Upper lobe of left lung (tissue), 6 donors: ENCODE measurements around the gene CCN6. TPM values are rescaled to one million over a fixed set of nuclear protein-coding genes. Genes with fewer than 3 reads are reported as not detected.

Experiments used
- ATAC-seq, 2 donors: fragments of 200-7000 bp; cut with Tn5 transposase; one replicate each; pipeline ENCODE4 v1.9.1; 2022; ENCODE audit warnings: mild to moderate bottlenecking in 2 of 2, moderate library complexity in 2 of 2; ENCODE audit not compliant: low FRiP score in 2 of 2
- DNase-seq, 2 donors: peaks; one replicate each; pipeline ENCODE4 v3.0.0-alpha.2; 2019 to 2020
- H3K27ac ChIP-seq, 4 donors: fragments of 200-600 bp; sonication (generic); one replicate each; pipeline ENCODE4 v1.5.1; 2016 to 2019
- H3K27me3 ChIP-seq, 4 donors: fragments of 200-600 bp; sonication (generic); one replicate each; pipeline ENCODE4 v1.5.1; 2017 to 2019
- H3K36me3 ChIP-seq, 4 donors: fragments of 200-600 bp; sonication (generic); one replicate each; pipeline ENCODE4 v1.5.1; 2016 to 2019
- H3K4me1 ChIP-seq, 4 donors: fragments of 200-600 bp; sonication (generic); one replicate each; pipeline ENCODE4 v1.5.1; 2018 to 2019
- H3K4me3 ChIP-seq, 4 donors: fragments of 200-600 bp; sonication (generic); one replicate each; pipeline ENCODE4 v1.5.1; 2017 to 2019; ENCODE audit warnings: mild to moderate bottlenecking in 2 of 4, moderate library complexity in 1 of 4
- H3K9me3 ChIP-seq, 4 donors: fragments of 200-600 bp; sonication (generic); one replicate each; pipeline ENCODE4 v1.5.1; 2018 to 2019
- CTCF ChIP-seq, 6 experiments: fragments of 450-650 bp in 4 of 6; fragments of 200-600 bp in 2 of 6; sonication (generic) in 2 of 6; IDR thresholded peaks; one replicate each; pipeline ENCODE4 v1.5.1; 2016 to 2019; ENCODE audit warnings: antibody characterized with exemption in 6 of 6
- EP300 ChIP-seq, 4 donors: sonication (generic); formaldehyde crosslinking; IDR thresholded peaks; one replicate each; pipeline ENCODE4 v1.5.1; 2017; ENCODE audit warnings: antibody characterized with exemption in 4 of 4, control low read depth in 2 of 4
- POLR2A ChIP-seq, 4 donors: fragments of 450-650 bp; IDR thresholded peaks; one replicate each; pipeline ENCODE4 v1.5.1; 2016 to 2017; ENCODE audit warnings: antibody characterized with exemption in 4 of 4, mild to moderate bottlenecking in 2 of 4
- POLR2AphosphoS5 ChIP-seq, 2 donors: sonication (generic); formaldehyde crosslinking; IDR thresholded peaks; one replicate each; pipeline ENCODE4 v1.5.1; 2017; ENCODE audit warnings: antibody characterized with exemption in 2 of 2
- WGBS, 2 donors: methylation state at CpG; one replicate each; pipeline ENCODE4 v1.1.5; 2017 to 2018; 5-methylcytosine and 5-hydroxymethylcytosine counted together
- total RNA-seq, 6 donors: library from RNA; depleted of rRNA in 4 of 6; stranded (reverse); fragments of >200 nt in 4 of 6; gene quantifications; one replicate each; pipeline versions ENCODE4 v1.1.0 to v1.2.1, GENCODE V29; 2016 to 2021
- donor health status: DM: no; HTN: no; CAD: no; lungs with moderate emphysema.
- donor health status: DM: no; HTN: yes; CAD: no; lungs with severe emphysema.

The CCN6 gene
- total RNA-seq, 6 donors from 2014 or later = not detected

- no peaks in the 10 kb centered on the region for H3K9me3 ChIP-seq
- WGBS, 2 donors = 91 to 93% methylated on average over 4 of the region's 4 CpGs
- no peaks in the 10 kb centered on the region for H3K36me3 ChIP-seq
- no peak overlapping the region for H3K4me3 ChIP-seq
- H3K27ac ChIP-seq = no peak overlapping the region
- peaks cover 0 to 4% (median 0%) of the 10 kb centered on the region in 4 donors for H3K4me1 ChIP-seq
- TF ChIP-seq CTCF (IDR thresholded peaks at IDR 0.05) (no peak), EP300 (IDR thresholded peaks at IDR 0.05) (no peak), POLR2A (IDR thresholded peaks at IDR 0.05) (no peak), POLR2AphosphoS5 (IDR thresholded peaks at IDR 0.05) (no peak)
- ATAC-seq (no peak), DNase-seq (no peak)
- no peaks in the 10 kb centered on the region for H3K27me3 ChIP-seq
Measured at GRCh38 chr6:112008482-112008881, 45.4 kb upstream of the CCN6 start.

GRCh38 chr6:112010328-112010727 lies 43.6 kb upstream of the CCN6 start:
- Histone ChIP-seq H3K36me3 (no peaks in the 10 kb centered on the region), H3K27me3 (no peaks in the 10 kb centered on the region), H3K4me3 (no peak overlapping the region), H3K4me1 (peaks cover 0 to 4% (median 0%) of the 10 kb centered on the region in 4 donors), H3K9me3 (no peaks in the 10 kb centered on the region), H3K27ac (no peak overlapping the region)
- no peak for TF ChIP-seq POLR2AphosphoS5 (IDR thresholded peaks at IDR 0.05)
- DNase-seq (no peak), ATAC-seq (no peak)
- WGBS, 2 donors = 71 to 85% methylated on average over 5 of the region's 5 CpGs

DNA sequence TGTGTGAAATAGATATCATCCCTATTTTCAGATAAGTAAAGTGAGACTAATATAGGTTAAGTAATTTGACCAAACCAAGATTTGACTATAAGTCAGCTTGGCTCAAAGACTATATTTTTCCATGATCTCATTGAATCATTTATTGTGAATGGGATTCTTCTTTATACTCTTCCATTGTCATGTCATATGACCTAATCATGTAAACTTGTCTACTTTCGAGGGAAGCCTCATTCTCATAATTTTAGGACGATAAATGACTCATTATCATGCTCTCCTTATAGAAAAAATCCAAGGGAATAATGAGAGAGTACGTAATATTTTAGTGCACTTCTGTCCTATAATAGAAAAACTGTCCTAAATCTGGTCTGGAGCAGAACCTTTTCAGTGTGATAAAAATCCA lies 40.9 kb upstream of the CCN6 start:
- ATAC-seq = no peak
- WGBS, 2 donors = 92% methylated on average over 3 of the region's 3 CpGs
- DNase-seq = no peak

GRCh38 chr6:112014483-112014882 lies 39.4 kb upstream of the CCN6 start:
- ATAC-seq = peak in 1 of 2 donors; percentile 56
- peaks cover 0 to 5% (median 0%) of the 10 kb centered on the region in 4 donors for H3K4me1 ChIP-seq
- DNase-seq = no peak
- TF ChIP-seq CTCF (IDR thresholded peaks at IDR 0.05) (no peak), POLR2A (IDR thresholded peaks at IDR 0.05) (no peak), POLR2AphosphoS5 (IDR thresholded peaks at IDR 0.05) (no peak), EP300 (IDR thresholded peaks at IDR 0.05) (no peak)
- no peaks in the 10 kb centered on the region for H3K36me3 ChIP-seq
- WGBS, 2 donors = 77 to 79% methylated on average over 2 of the region's 2 CpGs
- H3K27ac ChIP-seq = no peak overlapping the region
- no peak overlapping the region for H3K4me3 ChIP-seq
- no peaks in the 10 kb centered on the region for H3K27me3 ChIP-seq
- H3K9me3 ChIP-seq = no peaks in the 10 kb centered on the region

More for the DNA sequence above, 40.9 kb upstream of the CCN6 start:
- Histone ChIP-seq H3K27me3 (no peaks in the 10 kb centered on the region), H3K4me1 (peaks cover 0 to 1% (median 0%) of the 10 kb centered on the region in 4 donors), H3K4me3 (no peak overlapping the region), H3K9me3 (no peaks in the 10 kb centered on the region), H3K36me3 (no peaks in the 10 kb centered on the region), H3K27ac (no peak overlapping the region)
- TF ChIP-seq POLR2A (IDR thresholded peaks at IDR 0.05) (no peak), CTCF (IDR thresholded peaks at IDR 0.05) (no peak), EP300 (IDR thresholded peaks at IDR 0.05) (no peak), POLR2AphosphoS5 (IDR thresholded peaks at IDR 0.05) (no peak)

- 94 to 95% methylated on average over 5 of the region's 5 CpGs for WGBS, 2 donors
- Histone ChIP-seq H3K4me3 (no peak overlapping the region), H3K27me3 (no peaks in the 10 kb centered on the region), H3K9me3 (no peaks in the 10 kb centered on the region), H3K4me1 (peaks cover 0 to 5% (median 0%) of the 10 kb centered on the region in 4 donors), H3K27ac (no peak overlapping the region), H3K36me3 (no peaks in the 10 kb centered on the region)
- TF ChIP-seq EP300 (IDR thresholded peaks at IDR 0.05) (no peak), CTCF (IDR thresholded peaks at IDR 0.05) (no peak), POLR2AphosphoS5 (IDR thresholded peaks at IDR 0.05) (no peak), POLR2A (IDR thresholded peaks at IDR 0.05) (no peak)
- ATAC-seq (peak in 1 of 2 donors; percentile 5), DNase-seq (no peak)
Measured at GRCh38 chr6:112015725-112016124, 38.2 kb upstream of the CCN6 start.
